ENCODE results near the gene HDAC4. TPM values are rescaled to one million over a fixed set of nuclear protein-coding genes. Genes with fewer than 3 reads are reported as not detected.
A peak's percentile ranks its signal among the peaks of the same experiment; 100 is the strongest.

Gene HDAC4
- total RNA-seq, 1 donor from 2014 or later, result 30.7 TPM

DNA sequence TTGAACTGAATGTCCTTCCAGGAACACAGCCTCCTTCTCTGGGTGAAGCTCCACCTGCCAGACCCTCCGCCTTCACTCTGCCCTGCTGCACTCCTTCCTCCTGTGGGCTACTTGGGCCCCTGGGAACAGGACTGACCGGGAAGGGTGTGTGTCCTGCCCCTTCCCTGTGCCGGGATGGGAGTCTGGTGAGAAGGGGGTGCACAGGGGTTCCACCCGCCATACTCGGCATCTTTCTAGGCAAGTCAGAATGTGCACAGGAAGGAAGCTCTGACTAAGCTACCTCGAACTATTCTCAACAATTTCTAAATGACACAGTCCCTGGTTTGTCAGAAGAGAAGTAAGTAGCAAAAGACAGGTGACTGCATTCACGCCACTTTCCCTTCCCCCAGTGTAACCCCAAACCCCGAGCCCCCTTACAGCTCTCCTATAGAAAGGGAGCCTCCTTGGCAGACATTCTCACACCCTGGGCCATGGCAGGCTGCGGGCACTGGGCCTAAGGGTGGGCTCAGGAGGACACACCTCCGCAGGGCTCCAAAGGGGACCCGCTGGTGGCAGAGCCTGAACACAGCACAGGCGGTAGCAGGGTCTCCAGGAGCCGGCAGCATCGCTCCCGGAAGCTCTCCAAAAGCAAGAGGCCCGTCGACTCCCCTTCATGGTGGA is 184.1 kb downstream of the HDAC4 start:
- DNase-seq (ENCODE audit: missing footprints), result no peak
- no peak for ATAC-seq
- intact Hi-C loops (cut with DNase I), result no loop called here

DNA sequence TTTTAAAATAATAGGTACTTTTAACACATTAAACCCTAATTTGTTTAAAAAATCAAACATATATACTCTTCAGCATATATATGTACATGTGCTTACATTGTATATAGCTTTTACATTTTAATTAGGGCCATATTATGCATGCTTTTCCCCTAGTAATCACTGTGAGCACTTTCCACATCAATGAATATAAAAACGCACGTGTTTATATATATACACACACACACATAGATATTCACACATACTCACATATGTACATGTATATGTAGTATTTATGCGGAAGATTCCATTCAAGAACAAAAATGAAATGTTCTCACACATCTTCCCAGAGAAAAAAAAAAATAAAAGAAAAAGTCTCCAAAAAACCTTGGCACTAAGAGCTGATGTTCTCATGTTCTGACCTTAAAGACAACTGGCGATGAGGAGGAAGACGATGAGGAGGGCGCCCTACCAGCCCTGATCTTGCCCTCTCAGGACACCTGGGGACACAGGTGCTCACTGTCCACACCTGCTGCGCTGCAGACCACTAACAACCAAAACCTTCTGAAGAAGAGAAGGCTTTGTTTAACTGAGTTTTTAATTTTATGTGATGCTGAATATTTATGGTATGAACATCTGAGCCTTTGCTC is 184.7 kb downstream of the HDAC4 start:
- intact Hi-C loops (cut with DNase I), result no loop called here
- ATAC-seq (no peak), DNase-seq (ENCODE audit: missing footprints) (no peak)

DNA sequence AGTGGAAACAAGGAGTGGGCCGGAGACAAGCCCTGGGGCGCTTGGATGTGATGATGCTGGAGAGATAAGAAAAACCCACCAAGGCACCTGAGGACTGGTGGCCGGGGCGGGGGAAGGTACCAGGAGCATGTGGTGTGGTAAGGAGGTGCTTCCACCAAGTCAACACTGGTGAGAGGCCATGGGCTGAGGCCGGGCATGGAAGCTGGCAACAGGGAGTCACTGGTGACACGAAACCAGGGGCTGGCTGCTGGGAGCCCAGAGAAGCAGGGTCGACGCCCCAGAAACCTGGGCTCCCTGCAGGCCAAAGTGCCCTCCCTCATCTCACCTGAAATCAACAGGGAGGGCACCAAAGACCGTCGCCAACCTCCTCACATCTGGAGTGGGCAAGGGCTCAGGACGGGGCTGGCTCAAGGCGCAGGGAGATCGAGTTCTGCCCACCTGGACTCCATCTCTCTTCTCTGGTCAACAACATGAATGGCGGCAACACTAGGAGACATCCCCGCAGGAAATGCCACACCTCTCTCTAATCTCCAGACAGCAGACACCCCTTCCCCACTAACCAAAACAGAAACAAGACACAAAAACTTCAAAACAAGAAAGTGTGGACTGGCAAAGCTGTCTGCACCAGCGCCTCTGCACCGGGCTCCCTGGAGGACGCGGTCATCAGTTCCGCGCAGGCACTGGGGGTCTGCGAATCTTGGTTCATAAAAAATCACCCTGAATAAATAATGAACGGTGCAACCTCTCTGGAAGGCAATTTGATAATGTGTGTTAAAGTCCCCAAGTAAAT is 185.5 kb downstream of the HDAC4 start:
- intact Hi-C loops (cut with DNase I), result no loop called here
- no peak for DNase-seq (ENCODE audit: missing footprints)
- ATAC-seq, result peak; percentile 11

DNA sequence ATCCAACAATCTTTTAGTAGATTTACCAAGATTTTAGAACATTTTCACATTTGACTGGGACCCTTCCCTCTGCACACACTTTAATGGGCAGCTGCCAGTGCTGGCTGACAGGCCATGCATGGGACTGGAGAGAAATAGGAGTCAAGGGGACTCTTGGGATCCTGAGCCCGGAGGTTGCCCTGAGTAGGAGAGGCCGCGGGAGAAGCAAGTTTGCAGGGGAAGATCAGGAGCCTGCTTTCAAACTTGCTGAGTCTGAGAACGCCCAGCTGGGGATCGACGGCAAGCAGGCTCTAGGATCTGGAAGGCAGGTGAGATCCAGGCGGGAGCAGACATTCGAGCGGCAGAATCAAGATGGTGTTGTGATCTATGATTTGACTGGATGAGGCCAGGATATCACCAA is 186.1 kb downstream of the HDAC4 start:
- intact Hi-C loops (cut with DNase I), result no loop called here
- DNase-seq (ENCODE audit: missing footprints), result no peak
- no peak for ATAC-seq

DNA sequence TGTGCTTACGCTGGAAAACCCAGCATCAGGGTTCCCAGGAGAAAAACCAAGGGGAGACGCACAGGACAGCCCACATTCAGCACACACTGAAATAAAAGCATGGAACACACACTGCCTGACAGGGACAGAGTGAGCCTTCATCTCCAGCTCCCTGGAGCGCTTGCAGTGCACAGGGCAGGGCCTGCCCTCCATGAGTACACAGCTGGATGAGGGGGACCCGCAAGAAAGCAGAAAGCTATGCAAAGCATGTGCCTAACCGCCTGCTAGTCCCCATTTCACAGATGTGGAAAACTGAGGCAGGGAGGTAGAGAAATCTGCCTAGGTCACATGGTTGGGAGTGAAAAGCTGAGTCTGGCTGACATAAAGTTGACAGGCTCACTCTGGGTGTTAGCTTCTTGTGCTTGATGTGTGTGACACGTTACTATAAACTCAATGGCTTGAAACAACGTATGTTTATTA is 187.1 kb downstream of the HDAC4 start:
- DNase-seq (ENCODE audit: missing footprints) (no peak), ATAC-seq (peak; percentile 15)
- intact Hi-C loops (cut with DNase I), result no loop called here

DNA sequence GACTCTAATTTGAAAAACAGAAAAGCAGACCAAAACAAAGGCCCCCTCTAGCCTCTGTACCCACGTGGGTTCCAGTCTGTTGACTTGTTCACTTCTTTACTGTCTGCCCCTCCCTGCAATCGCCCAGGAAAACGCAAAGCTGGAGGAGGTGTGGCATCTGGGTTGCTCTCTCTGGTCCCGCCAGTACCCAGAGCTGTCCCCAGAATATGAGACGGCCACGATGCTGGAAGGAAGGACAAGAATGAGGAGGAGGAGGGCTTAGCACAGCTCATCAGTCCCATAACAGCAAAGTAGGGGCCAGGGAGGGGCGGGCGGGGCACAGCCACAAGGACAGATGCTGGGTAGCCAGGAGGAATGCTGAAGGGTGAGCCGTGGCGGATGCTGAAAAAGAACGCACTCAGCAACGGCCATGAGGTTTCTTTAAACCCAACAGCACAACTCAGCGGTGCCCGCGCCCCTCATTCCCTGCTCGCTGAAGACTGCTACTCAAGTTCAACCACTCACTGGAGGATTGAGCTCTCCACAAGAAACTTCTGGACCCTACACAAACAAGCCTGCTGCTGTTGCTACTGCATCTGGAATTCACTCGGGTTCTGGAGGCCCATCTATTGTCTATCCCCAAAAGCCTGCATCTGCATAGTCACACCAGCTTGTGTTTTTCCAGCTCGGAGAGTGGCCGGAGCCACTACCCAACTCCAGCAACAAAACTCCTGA is 187.7 kb downstream of the HDAC4 start:
- intact Hi-C loops (cut with DNase I), result no loop called here
- no peak for DNase-seq (ENCODE audit: missing footprints)
- ATAC-seq, result no peak

DNA sequence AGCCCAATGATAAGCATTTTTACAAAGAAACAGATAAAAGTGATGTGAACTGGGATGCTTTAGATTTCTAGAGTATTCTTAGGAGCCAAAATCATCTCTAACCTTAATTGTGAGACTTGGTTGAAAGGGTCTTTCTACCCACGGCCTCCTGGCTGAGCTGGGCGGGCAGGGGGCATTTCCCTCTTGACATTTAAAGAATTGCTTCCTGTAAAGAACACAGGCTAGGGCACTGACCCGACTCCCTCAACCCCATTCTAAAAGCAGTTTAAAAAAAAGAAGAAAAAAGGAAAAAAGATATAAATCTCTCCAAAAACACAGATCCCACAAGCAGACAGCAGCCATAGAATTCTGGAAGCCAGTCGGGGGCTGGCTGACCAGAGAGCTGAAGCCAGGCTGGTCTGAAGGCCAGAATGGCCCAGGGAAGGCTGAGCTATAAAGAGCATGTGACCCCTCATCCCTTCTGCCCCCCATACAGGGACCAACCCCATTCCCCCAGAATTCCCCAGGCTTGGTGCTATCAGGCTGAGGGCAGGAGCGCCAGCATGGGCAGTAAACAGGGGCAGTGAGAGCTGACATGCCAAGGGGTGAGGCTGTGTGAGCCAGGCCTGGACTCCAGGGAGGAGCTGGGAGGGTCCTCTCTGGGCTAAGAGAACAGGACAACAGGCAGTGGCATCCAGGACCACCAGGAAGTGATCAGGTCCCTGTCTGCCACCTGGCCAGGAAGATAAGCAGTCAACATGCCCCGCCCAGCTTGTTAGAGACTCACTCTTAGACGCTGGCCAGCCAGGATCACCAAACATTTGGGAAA is 188.5 kb downstream of the HDAC4 start:
- intact Hi-C loops (cut with DNase I), result no loop called here
- DNase-seq (ENCODE audit: missing footprints), result no peak
- ATAC-seq, result no peak

DNA sequence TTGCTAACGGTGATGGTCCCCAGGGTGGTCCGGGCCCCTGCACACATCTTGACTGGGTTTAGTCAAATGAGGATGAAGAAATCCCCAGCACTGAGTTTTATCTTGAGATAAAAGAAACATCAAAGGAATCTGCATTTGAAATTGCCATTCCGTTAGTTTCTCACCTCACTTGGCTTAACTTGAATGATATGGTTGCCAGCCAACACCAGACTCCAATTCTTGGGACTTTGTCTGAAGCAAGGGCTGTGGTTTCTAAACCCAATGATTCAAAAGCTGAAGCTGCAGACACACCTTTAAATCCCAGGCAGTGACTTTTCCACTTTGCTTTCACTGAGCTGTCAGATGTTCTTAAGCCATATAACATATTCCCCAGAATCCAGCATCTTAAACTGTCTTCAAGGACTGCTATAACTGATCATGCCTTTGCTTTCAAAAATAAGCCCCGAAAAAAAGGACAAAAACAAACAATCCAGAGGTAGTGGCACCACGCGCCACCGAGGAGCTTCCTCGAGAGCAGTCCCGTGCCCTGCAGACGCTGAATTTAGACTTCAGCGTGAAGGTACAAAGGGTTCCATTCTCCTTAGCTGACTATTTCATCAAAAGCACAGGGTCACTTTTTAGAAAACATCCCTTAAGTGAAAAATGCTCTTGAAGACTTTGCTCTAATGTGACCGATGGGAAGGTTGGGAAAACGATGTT is 189.3 kb downstream of the HDAC4 start:
- ATAC-seq, result peak; percentile 34

DNA sequence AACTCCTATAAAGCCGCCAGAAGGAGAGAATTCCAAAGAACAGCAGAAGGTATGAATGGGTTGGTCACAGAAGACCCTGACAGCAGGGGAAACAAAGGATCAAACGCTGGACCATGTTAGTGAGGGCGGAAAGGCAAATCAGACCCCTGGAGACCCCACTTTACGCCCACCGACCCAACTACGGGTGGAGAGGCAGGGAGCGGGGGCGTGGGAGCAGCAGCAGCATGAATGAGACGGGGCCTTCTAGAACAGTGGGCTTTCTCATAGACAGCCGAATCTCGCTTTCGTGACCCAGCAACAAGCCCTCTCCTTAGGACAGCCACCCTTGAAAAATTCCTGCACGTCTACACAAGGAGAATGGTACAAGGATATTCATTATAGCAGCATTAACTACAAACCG is 191.0 kb downstream of the HDAC4 start:
- DNase-seq (ENCODE audit: missing footprints) (no peak), ATAC-seq (no peak)
- intact Hi-C loops (cut with DNase I), result no loop called here

More for the DNA sequence above, 189.3 kb downstream of the HDAC4 start:
- no peak for DNase-seq (ENCODE audit: missing footprints)
- intact Hi-C loops (cut with DNase I), result no loop called here

DNA sequence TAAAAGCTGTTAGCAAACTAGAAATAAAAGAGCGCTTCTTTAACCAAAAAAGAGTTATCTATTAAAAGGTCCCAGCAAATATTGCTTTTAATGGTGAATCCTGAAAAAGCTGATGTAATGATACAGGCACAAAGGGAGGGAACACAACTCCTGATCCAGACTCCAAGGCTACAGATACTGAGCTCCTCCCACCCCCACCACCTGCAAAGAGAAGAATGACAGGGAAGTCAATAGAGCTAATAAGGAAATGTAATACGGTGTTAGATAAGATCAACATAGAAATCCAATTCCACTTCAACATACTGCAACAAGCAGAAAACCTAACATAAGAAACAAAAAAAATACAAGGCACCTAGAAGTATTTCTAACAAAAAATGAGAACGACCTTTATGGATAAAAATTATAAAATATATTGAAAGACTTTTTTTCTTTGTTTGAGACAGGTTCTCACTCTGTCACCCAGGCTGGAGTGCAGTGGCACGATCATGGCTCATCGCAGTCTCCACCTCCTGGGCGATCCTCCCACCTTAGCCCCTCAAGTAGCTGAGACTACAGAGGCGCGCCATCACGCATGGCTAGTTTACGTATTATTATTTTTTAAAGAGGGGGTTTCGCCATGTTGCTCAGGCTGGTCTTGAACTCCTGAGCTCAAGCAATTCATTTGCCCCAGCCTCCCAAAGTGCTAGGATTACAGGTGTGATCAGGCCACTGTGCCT is 192.2 kb downstream of the HDAC4 start:
- no peak for ATAC-seq
- intact Hi-C loops (cut with DNase I), result no loop called here
- DNase-seq (ENCODE audit: missing footprints), result no peak

DNA sequence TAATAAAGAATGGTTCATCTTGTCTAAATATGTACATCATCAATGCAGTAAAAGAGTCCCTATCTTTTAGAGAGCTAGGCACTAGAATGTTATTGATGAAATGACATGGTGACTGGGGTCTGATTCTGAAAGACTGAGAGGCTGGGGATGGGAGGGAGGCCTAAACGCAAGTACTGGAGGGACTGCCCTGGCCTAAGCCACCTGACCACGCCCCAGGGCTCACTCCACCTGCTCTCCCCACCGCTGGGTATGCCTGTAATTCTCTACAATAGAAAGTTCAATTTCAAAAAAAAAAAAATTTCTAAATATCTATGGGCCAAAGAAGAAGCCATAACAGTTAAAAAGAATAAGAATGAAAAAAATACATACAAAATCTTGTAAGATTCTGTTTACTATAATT is 194.0 kb downstream of the HDAC4 start:
- DNase-seq (ENCODE audit: missing footprints), result no peak
- intact Hi-C loops (cut with DNase I), result no loop called here
- ATAC-seq, result no peak

DNA sequence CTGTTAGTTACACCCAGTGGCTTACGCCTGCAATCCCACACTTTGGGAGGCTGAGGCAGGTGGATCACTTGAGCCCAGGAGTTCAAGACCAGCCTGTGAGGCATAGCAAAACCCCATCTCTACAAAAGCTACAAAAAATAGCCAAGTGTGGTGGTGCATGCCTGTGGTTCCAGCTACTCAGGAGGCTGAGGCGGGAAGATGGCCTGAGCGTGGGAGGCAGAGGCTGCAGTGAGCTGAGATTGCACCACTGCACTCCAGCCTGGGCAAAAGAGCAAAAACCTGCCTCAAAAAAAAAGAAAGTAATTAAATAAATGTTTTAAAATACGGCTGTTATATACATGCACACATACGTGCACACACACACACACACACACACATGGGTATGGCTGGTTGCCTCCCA is 194.8 kb downstream of the HDAC4 start:
- no peak for ATAC-seq
- intact Hi-C loops (cut with DNase I), result no loop called here

DNA sequence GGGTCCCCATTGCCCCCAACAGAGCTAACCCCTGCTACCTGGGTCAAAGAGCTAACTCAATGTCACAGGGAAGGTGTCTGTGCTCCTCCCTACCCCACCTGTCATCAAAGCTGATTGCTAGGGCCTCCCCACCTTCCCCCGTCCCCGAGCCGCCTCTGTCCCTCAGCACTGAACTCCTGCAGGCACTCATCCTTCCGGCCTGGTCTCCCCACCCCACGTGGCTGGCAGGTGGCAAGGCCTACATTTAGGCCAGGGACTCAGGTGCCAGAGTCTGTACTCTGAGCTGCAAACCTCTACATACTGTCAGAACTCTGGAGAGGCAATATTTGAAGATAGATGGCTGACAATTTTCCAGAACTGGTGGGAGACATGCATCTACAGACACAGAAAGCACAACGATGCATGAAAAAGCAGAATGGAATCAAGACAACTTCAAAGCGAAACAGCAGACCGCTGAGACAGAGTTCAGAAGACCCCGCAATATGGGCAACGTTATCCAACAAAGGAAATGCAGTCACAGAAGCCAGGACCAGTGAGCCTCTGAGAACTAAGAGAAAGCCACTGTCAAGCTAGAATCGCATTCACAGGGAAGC is 195.8 kb downstream of the HDAC4 start:
- ATAC-seq, result no peak
- no peak for DNase-seq (ENCODE audit: missing footprints)

More for the DNA sequence above, 194.8 kb downstream of the HDAC4 start:
- DNase-seq (ENCODE audit: missing footprints), result no peak

DNA sequence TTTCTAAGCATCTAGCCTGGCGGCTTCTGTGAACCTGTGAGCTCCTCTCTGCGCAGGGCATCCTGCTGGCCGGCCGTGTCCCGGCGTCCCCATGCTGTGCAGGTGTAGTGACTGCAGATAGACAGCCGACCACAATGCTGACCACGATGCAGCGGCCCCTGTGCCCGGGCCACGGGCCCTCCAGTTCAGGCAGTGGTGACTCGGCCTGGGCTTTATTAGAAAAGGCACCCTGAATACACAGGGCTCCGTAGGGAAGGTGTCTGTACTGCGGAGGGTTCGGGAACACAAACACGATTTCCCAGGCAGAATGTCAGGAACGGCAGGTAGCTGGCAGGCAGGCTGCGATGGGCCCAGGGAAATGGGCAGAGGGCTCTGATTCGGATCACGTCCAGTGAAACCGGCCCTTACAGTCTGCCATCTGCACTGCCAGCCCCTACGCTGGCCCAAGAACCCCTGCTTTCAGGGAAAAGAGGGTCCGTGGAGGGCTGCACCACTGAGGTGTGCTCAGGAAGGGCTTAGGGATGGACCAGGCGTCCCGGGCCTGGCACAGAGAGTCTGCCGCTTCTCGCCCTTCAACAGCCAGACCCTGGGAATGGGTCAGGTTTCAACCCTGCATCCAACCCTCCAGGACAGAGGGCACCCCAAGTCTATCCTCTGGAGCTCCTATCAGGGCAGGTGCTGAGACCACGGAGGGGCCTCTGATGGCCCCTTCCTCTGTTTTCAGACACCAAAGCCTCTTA is 196.5 kb downstream of the HDAC4 start:
- ATAC-seq, result no peak
- intact Hi-C loops (cut with DNase I), result no loop called here
- no peak for DNase-seq (ENCODE audit: missing footprints)

More for the DNA sequence above, 195.8 kb downstream of the HDAC4 start:
- intact Hi-C loops (cut with DNase I), result no loop called here

DNA sequence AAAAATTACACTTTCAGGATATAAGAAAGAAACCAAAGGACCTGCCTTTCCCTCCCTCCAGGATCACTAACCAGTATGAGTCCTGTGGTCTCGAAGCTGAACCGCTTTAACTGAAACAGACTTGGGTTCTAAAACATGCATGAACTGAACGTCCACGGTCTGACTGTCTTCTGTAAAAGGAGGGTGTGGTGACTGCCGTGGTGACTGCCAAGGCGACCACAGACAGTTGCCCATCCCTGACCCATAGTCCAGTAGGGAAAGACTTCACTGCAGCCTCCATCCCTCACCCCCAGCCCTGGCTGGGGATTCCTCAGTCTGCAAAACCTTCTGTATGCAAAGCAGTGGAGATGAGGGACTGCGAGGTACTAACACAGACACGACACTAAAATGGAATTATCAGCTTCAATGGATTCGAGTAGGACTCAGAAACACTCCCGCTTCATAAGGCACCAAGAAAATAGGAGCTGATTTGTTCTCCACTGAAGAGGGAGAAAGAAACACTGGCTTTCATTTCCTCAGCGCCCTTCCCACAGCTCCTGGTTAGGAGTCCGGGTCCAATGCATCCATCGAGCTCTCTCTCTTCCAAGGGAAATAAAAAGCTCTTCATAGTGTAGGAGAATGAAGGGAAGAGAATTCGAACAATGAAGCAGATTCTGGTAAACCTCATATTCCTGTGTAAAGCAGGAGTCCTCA is 197.2 kb downstream of the HDAC4 start:
- no peak for DNase-seq (ENCODE audit: missing footprints)
- intact Hi-C loops (cut with DNase I), result no loop called here

DNA sequence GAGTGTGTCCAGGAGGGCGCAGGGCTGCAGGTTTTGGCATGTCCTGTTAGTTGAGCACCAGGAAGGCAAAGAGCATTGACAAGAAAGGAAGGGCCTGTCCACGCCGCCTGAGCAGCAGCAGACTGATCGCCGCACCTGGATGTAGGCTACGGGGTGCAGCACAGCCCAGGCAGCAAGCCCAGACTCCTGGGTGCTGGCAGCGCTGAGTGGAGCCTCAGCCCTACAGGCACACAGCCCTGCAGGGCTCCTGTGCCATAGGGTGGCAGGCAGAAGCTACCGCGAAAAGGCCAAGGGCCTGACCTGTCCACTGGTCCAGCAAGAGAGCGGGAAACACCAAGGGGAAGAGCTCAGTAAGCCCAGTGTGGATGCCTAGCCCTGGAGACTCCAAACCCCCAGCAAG is 198.0 kb downstream of the HDAC4 start:
- no peak for ATAC-seq
- intact Hi-C loops (cut with DNase I), result no loop called here

More for the DNA sequence above, 197.2 kb downstream of the HDAC4 start:
- ATAC-seq, result no peak

More for the DNA sequence above, 198.0 kb downstream of the HDAC4 start:
- no peak for DNase-seq (ENCODE audit: missing footprints)
